GM20000 (cell line): ENCODE data around the gene DMRT3.
"Not testable (repeated sequence)": the region's sequence is repeated elsewhere in the genome, so short reads cannot be mapped to it uniquely, and the experiment has no call there.

ENCODE experiments used
- DNase-seq: peaks from one replicate; pipeline ENCODE4 v3.0.0; 2012; ENCODE audit warnings: low spot score
- CTCF ChIP-seq: IDR thresholded peaks from 2 replicates; pipeline ENCODE4 v1.5.1; 2012; ENCODE audit warnings: mild to moderate bottlenecking, control low read depth; ENCODE audit errors: extremely low read depth, missing control alignments

The DMRT3 gene

GRCh38 chr9:982394-983230 is 6.2 kb downstream of the DMRT3 start:
- DNase-seq: no peak
- no peak for TF ChIP-seq CTCF

- no peak for TF ChIP-seq CTCF
- DNase-seq: peak; percentile 42
Measured at GRCh38 chr9:994005-994404, 17.6 kb downstream of the DMRT3 start.

- no peak for DNase-seq
- no peak for TF ChIP-seq CTCF
Measured at GRCh38 chr9:995192-995591, 18.7 kb downstream of the DMRT3 start.

GRCh38 chr9:995781-996180 is 19.3 kb downstream of the DMRT3 start:
- no peak for TF ChIP-seq CTCF

GRCh38 chr9:998299-999110 is 22.1 kb downstream of the DMRT3 start:
- not testable (repeated sequence) for DNase-seq

More at GRCh38 chr9:995781-996180, 19.3 kb downstream of the DMRT3 start:
- no peak for DNase-seq

GRCh38 chr9:1001838-1002237 is 25.4 kb downstream of the DMRT3 start:
- TF ChIP-seq CTCF: no peak
- DNase-seq: no peak

- no peak for TF ChIP-seq CTCF
Measured at GRCh38 chr9:1002678-1003077, 26.2 kb downstream of the DMRT3 start.

More at GRCh38 chr9:1002678-1003077, 26.2 kb downstream of the DMRT3 start:
- peak; percentile 38 for DNase-seq
